HG02973 (cell line): ENCODE data around the gene CADPS2.

ENCODE experiments used
- ATAC-seq: cut with Tn5 transposase; IDR thresholded peaks from one replicate; pipeline ENCODE4 v1.9.1; 2021; ENCODE audit warnings: moderate library complexity; ENCODE audit not compliant: unreplicated experiment

CADPS2 gene

DNA sequence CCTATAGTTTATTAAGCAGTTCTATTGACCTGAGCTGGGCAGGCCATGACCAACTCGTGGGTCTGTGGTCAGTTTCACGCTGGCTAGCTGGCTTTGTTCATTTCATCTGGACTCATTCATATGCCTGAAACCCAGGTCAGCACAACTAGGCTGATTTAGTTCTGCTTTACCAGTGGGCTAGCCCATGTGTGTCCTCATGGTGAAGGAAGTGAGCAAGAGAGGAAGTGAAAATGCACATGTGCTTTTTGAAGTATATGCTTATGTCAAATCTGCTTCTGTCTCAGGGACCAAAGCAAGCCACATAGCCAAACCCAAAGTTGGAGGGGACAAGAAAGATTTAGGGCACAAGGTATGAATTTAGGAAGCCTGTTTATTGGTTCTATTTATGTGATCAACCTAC, 341.8 kb downstream of the CADPS2 start:
- ATAC-seq: peak; percentile 86

DNA sequence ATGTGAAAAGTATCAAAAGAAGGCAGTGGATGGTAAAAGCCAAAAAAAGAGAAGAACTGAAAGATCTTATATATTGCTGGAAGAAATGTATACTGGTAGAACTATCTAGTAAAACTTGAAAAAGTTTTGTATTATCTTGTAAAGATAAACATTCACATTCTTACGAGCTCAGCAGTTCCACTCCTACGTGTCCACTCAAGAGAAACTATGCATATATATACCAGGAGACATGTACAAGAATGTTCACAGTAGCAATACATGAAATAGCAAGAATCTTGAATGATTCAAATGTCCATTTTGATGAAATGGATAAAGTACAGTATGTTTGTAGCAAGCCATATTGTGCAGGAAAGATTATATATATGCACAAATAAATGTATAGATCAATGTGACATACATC, 342.4 kb downstream of the CADPS2 start:
- no peak for ATAC-seq

- no peak for ATAC-seq
Measured at GRCh38 chr7:122543166-122543565, 343.1 kb downstream of the CADPS2 start.

GRCh38 chr7:122535086-122535485, 351.2 kb downstream of the CADPS2 start:
- ATAC-seq: no peak

- no peak for ATAC-seq
Measured at GRCh38 chr7:122532406-122533269, 353.6 kb downstream of the CADPS2 start.

DNA sequence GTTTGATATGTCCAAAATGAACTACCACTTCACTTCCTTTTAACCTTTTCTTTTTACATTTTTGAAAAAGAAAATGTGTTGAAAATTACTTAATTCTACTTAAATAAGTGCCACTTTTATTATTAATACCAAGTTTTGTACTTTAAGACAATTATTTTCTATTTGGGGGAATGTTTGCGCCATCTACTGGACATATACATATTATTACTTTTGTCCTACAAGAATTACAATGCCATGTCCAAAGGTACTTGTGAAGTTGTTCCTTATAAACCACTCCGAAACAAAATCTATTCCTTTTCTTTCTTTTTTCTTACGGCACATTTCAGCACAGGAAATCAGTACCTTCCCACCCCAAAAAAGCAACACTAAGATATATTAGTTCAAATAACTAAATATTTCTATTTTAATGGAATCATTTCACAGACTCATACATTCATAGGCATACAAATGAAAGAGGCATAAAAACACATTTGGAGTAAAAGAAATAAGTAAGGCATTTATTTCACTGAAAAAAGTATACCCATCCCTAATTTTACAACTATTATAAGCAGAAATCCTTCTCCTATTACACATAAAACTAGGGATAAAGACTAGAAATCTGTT, 357.3 kb downstream of the CADPS2 start:
- peak; percentile 63 for ATAC-seq

DNA sequence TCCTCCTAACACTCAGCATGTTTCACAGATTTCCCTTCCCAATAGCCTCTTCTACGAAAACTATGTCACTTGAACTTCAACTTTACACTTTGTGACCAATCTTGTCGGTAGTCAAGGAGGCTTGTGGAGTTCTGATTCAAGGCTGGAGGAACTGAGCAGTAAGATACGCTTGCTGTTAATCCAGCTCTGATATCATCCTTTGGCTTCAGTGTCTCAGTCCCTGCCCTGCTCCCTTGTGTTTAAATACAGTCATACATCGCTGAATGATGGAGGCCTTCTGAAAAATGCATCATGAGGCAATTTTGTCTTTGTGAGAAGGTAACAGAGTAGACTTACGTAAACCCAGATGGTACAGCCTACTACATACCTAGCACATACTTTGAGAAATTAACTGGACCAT, 360.9 kb downstream of the CADPS2 start:
- no peak for ATAC-seq

DNA sequence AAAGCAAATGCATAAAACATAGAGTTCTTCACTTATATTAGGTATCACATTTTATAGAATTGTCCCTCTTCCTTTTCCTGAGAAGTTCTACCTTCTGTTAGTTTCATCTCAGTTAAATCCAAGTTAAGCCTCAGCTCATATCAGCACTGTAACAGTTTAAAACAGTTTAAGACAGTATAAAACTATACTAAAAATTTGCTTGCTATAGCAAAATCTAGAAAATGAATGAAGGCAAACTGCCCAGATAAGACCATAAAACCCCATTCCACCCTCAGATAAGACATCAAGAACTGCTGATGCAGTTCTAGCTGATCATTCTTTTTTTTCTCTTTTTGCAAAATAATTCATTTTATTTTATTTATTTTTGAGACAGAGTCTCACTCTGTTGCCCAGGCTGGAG, 364.5 kb downstream of the CADPS2 start:
- ATAC-seq: no peak

GRCh38 chr7:122520971-122521555, 365.2 kb downstream of the CADPS2 start:
- ATAC-seq: no peak

- no peak for ATAC-seq
Measured at GRCh38 chr7:122518488-122518887, 367.8 kb downstream of the CADPS2 start.

DNA sequence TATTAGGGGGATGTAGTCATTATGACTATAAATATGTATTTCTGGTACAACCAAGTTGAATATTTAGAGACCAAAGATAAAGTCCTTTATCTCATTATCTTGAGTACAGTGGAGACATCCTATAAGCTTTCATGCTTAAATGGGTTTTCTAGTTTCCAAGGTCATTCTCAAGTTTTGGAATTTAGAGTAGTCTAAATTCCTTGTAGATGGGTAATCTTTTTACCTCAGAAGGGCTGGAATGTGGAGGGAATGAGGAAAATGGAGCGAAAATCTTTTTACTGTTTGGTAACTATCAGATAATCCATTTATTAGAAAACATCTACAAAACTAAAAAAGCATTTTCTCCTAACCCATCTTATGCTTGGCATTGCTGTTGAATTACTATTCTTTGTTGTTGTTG, 368.7 kb downstream of the CADPS2 start:
- ATAC-seq: no peak

GRCh38 chr7:122515404-122515803, 370.9 kb downstream of the CADPS2 start:
- no peak for ATAC-seq

DNA sequence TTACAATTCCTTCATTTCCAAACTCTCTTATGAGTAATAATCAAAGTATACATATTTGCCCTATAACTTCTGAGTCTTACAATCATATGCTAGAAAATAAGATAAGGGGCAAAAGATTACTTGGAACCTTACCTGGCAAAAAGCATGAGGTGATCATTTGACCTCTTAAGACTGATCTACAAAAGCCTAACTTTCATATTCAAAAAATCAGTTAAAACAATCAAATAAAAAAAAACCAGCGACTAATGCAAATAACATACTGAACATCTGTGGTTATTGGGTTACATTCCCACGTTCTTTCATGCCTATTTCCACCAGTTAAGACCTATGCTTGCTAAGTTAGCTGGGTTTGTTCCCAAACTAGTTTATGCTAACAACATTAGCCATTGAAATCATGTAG, 375.0 kb downstream of the CADPS2 start:
- no peak for ATAC-seq

- no peak for ATAC-seq
Measured at GRCh38 chr7:122507591-122507990, 378.7 kb downstream of the CADPS2 start.

DNA sequence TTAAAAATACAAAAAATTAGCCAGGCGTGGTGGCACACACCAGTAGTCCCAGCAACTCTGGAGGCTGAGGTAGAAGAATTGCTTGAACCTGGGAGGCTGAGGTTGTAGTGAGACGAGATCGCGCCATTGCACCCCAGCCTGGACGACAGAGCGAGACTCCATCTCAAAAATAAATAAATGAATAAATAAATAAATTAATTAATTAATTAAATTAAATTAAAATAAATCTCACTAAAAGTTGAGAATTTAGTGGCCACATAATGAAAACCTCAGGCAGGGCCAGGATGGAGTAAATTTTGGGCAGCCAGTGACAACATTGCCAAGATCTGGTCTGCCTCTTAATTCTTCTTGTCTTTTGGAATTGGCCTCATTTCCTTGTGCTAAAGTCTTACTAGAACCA, 394.3 kb downstream of the CADPS2 start:
- ATAC-seq: no peak

DNA sequence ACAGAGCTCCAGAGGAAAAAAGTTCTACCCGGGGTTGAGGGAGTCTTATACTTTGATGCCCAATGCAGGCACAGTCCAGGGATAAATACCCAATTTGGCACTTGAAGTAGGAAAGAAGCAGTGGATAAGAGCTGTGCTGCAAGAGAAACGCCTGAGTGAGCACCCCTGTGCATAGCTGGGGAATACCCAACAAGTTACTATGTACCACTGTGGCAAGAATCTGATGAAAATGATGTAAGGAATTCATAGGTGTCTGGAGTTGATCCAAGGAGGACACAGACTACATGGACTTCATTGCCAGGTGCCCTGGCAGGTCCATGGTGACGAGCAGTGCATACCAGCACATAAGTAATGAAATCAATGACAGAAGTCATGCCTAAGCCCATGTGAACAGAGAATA, 398.0 kb downstream of the CADPS2 start:
- ATAC-seq: no peak

GRCh38 chr7:122487131-122487530, 399.1 kb downstream of the CADPS2 start:
- ATAC-seq: no peak

GRCh38 chr7:122485856-122486255, 400.4 kb downstream of the CADPS2 start:
- no peak for ATAC-seq

DNA sequence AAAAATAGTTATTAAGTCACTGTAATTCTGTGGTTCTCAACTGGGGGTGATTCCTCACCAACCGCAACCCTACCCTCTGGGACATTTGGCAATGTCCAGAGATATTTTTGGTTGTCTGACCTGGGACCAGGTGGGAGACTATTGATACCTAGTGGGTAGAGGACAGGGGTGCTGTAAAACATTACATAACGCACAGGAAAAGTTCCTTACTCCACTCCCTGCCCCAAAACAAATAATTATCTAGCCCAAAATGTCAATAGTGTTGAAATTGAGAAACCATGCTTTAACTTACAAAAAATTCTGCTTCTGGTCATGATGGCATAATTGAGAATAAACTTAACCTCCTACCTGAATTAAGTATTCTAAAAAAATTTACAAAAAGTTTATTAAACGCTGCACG, 404.0 kb downstream of the CADPS2 start:
- no peak for ATAC-seq

DNA sequence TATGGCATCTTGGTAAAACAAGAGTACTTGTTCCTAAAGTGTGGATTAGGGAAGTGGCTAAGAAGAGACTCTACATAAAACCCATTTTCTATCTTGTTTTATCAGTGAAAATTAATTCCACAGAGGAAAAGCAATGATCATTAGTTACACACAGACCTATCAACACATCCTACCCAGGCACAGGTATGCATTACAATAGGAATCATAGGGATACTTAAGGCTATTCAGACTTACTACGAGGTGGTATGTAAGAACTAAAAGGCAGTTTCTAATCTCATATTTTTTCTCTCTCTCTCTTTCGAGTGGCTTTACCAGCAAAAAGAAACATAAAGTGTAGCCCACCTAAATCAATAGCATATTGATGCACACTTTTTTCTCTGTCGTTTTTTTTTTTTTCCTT, 415.4 kb downstream of the CADPS2 start:
- no peak for ATAC-seq

DNA sequence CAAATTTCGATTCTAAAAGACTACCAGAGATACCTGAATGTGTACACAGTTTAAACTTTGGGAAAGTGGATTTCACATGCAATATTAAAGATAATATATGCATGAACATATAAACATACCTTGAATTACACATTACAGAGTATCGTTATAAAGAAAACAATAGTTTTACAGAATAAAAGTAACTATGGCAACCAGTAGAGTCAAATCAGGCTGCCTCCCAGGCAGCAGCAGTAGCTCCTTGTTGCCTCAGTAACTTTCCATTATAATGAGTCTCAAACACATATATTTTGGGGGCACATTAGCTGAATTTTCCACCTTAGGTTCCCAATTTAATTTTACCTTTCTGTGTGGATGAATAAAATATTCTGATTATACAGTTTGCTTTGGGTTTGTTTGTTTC, 417.3 kb downstream of the CADPS2 start:
- ATAC-seq: no peak
